ACHN (cell line): ENCODE data around the gene ANK3.

Experiments used
- DNase-seq: peaks from one replicate; pipeline ENCODE4 v3.0.0-alpha.2; 2015
- in situ Hi-C: cut with HindIII; loops from 2 replicates; pipeline ENCODE4 v1.10.0; 2017; ENCODE audit warnings: low sequenced_read_pairs, low pct_ligation_motif_present, low pct_unique_long_range_greater_than_20kb

Gene ANK3

GRCh38 chr10:60186315-60187071, 203.2 kb downstream of the ANK3 start:
- in situ Hi-C loops, result no loop called here

GRCh38 chr10:60185421-60185820, 204.3 kb downstream of the ANK3 start:
- in situ Hi-C loops, result no loop called here
- DNase-seq, result no peak

More at GRCh38 chr10:60186315-60187071, 203.2 kb downstream of the ANK3 start:
- DNase-seq, result no peak

GRCh38 chr10:60182691-60183090, 207.0 kb downstream of the ANK3 start:
- in situ Hi-C loops, result no loop called here
- DNase-seq, result no peak

GRCh38 chr10:60176925-60177324, 212.8 kb downstream of the ANK3 start:
- in situ Hi-C loops, result no loop called here
- no peak for DNase-seq

- no peak for DNase-seq
- in situ Hi-C loops, result no loop called here
These were observed 214.2 kb downstream of the ANK3 start for GRCh38 chr10:60175441-60175971.

- DNase-seq, result no peak
- in situ Hi-C loops, result no loop called here
These were observed 217.2 kb downstream of the ANK3 start for GRCh38 chr10:60172363-60172990.

- no peak for DNase-seq
- in situ Hi-C loops, result no loop called here
These were observed 218.2 kb downstream of the ANK3 start for GRCh38 chr10:60171436-60172013.

GRCh38 chr10:60170250-60170649, 219.4 kb downstream of the ANK3 start:
- DNase-seq, result no peak
- in situ Hi-C loops, result no loop called here

- no peak for DNase-seq
- in situ Hi-C loops, result no loop called here
These were observed 220.6 kb downstream of the ANK3 start for GRCh38 chr10:60169111-60169510.

GRCh38 chr10:60167050-60167449, 222.6 kb downstream of the ANK3 start:
- in situ Hi-C loops, result no loop called here
- peak; percentile 27 for DNase-seq

- DNase-seq, result no peak
- in situ Hi-C loops, result no loop called here
These were observed 225.9 kb downstream of the ANK3 start for GRCh38 chr10:60163786-60164185.

- in situ Hi-C loops, result no loop called here
These were observed 227.0 kb downstream of the ANK3 start for GRCh38 chr10:60162631-60163030.

GRCh38 chr10:60155943-60156683, 233.6 kb downstream of the ANK3 start:
- in situ Hi-C loops, result no loop called here
- no peak for DNase-seq

More at GRCh38 chr10:60162631-60163030, 227.0 kb downstream of the ANK3 start:
- no peak for DNase-seq

GRCh38 chr10:60155099-60155877, 234.4 kb downstream of the ANK3 start:
- DNase-seq, result no peak
- in situ Hi-C loops, result no loop called here

GRCh38 chr10:60149003-60149402, 240.7 kb downstream of the ANK3 start:
- no peak for DNase-seq
- in situ Hi-C loops, result no loop called here

GRCh38 chr10:60148266-60148840, 241.3 kb downstream of the ANK3 start:
- in situ Hi-C loops, result no loop called here
- DNase-seq, result peak; percentile 89

- in situ Hi-C loops, result no loop called here
- DNase-seq, result no peak
These were observed 242.0 kb downstream of the ANK3 start for GRCh38 chr10:60147576-60148265.
